ENCODE results near the gene IL19.

The IL19 gene

GRCh38 chr1:206792939-206793607 lies 22.5 kb downstream of the IL19 start:
- DNase-seq (ENCODE audit: low read depth): no peak
- no peak for TF ChIP-seq MYC (IDR thresholded peaks at IDR 0.05; ENCODE audit: low read depth, low read length)
- no peak for TF ChIP-seq MAX (IDR thresholded peaks at IDR 0.05; ENCODE audit: low read depth, low read length)
- no peak for TF ChIP-seq CTCF (IDR thresholded peaks at IDR 0.05; ENCODE audit: low read depth, low read length)
- TF ChIP-seq POLR2A (IDR thresholded peaks at IDR 0.05; ENCODE audit: extremely low read depth, insufficient read length): no peak
- H3K4me3 ChIP-seq (ENCODE audit: low read depth, low read length): no peak overlapping the region

GRCh38 chr1:206793620-206794019 lies 23.0 kb downstream of the IL19 start:
- H3K4me3 ChIP-seq (ENCODE audit: low read depth, low read length): no peak overlapping the region
- TF ChIP-seq MAX (IDR thresholded peaks at IDR 0.05; ENCODE audit: low read depth, low read length): no peak
- DNase-seq (ENCODE audit: low read depth): no peak

GRCh38 chr1:206794294-206794908 lies 23.8 kb downstream of the IL19 start:
- no peak overlapping the region for H3K4me3 ChIP-seq (ENCODE audit: low read depth, low read length)
- no peak for DNase-seq (ENCODE audit: low read depth)
- TF ChIP-seq POLR2A (IDR thresholded peaks at IDR 0.05; ENCODE audit: extremely low read depth, insufficient read length): no peak
- TF ChIP-seq MYC (IDR thresholded peaks at IDR 0.05; ENCODE audit: low read depth, low read length): no peak
- no peak for TF ChIP-seq CTCF (IDR thresholded peaks at IDR 0.05; ENCODE audit: low read depth, low read length)
- no peak for TF ChIP-seq MAX (IDR thresholded peaks at IDR 0.05; ENCODE audit: low read depth, low read length)

GRCh38 chr1:206796116-206796515 lies 25.5 kb downstream of the IL19 start:
- H3K4me3 ChIP-seq (ENCODE audit: low read depth, low read length): no peak overlapping the region
- TF ChIP-seq POLR2A (IDR thresholded peaks at IDR 0.05; ENCODE audit: extremely low read depth, insufficient read length) (no peak), CTCF (IDR thresholded peaks at IDR 0.05; ENCODE audit: low read depth, low read length) (no peak), MAX (IDR thresholded peaks at IDR 0.05; ENCODE audit: low read depth, low read length) (no peak), MYC (IDR thresholded peaks at IDR 0.05; ENCODE audit: low read depth, low read length) (no peak)
- no peak for DNase-seq (ENCODE audit: low read depth)

- no peak overlapping the region for H3K4me3 ChIP-seq (ENCODE audit: low read depth, low read length)
- TF ChIP-seq MYC (IDR thresholded peaks at IDR 0.05; ENCODE audit: low read depth, low read length) (no peak), POLR2A (IDR thresholded peaks at IDR 0.05; ENCODE audit: extremely low read depth, insufficient read length) (no peak), CTCF (IDR thresholded peaks at IDR 0.05; ENCODE audit: low read depth, low read length) (no peak), MAX (IDR thresholded peaks at IDR 0.05; ENCODE audit: low read depth, low read length) (no peak)
- peak; percentile 53 for DNase-seq (ENCODE audit: low read depth)
Measured at GRCh38 chr1:206796981-206797402, 26.4 kb downstream of the IL19 start.

Measured in NB4 (cell line).